ENCODE data around the gene WASHC3. TPM values are rescaled to one million over a fixed set of nuclear protein-coding genes. Genes with fewer than 3 reads are reported as not detected.

WASHC3 gene
- polyA plus RNA-seq, 3 donors = 26.0 to 75.8 (median 66.2) TPM

DNA sequence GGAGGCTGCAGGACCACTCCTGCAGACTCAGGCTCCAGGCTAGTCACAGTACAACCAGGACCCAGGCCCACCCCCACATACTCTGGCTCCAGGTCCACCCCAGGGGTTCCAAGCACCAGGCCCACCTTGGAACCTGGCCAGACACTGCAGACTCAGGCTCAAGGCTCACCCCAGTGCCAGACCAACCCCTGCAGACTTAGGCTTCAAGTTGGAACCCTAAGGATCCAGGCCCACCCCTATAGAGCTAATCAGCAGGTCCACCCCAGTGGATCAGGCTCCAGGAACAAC, 8.8 kb downstream of the WASHC3 start:
- Histone ChIP-seq H3K9ac (ENCODE audit: insufficient read depth, low read length, poor library complexity, severe bottlenecking) (no peak overlapping the region), H2AFZ (ENCODE audit: insufficient read depth, low read depth, low read length, poor library complexity, severe bottlenecking) (no peak overlapping the region), H3K79me2 (ENCODE audit: insufficient read depth, low read length) (no peaks in the 10 kb centered on the region), H3K9me3 (replicated peaks in 1 of 2; ENCODE audit: control insufficient read depth in 1 of 2, insufficient read depth in 1 of 2, low read length in 2 of 2) (no peaks in the 10 kb centered on the region), H3K4me2 (replicated peaks; ENCODE audit: extremely low read depth, low read length, poor library complexity, severe bottlenecking) (no peak overlapping the region), H3K27ac (ENCODE audit: low read depth in 1 of 2, low read length in 2 of 2) (no peak overlapping the region), H3K36me3 (replicated peaks in 1 of 2; ENCODE audit: control insufficient read depth in 1 of 2, insufficient read depth in 2 of 2, low read length in 2 of 2) (peaks cover 52 to 99% of the 10 kb centered on the region in 2 donors), H3K4me3 (replicated peaks in 1 of 3; ENCODE audit: low read depth in 2 of 3, low read length in 3 of 3) (no peak overlapping the region), H4K20me1 (ENCODE audit: insufficient read depth, low read length) (peaks cover 13% of the 10 kb centered on the region), H3K4me1 (ENCODE audit: control insufficient read depth in 1 of 2, insufficient read depth in 2 of 2, low read length in 2 of 2) (peaks cover 0 to 9% of the 10 kb centered on the region in 2 donors), H3K27me3 (ENCODE audit: control insufficient read depth in 2 of 2, insufficient read depth in 2 of 2, low read length in 2 of 2) (no peaks in the 10 kb centered on the region)
- TF ChIP-seq, protein P1, sequence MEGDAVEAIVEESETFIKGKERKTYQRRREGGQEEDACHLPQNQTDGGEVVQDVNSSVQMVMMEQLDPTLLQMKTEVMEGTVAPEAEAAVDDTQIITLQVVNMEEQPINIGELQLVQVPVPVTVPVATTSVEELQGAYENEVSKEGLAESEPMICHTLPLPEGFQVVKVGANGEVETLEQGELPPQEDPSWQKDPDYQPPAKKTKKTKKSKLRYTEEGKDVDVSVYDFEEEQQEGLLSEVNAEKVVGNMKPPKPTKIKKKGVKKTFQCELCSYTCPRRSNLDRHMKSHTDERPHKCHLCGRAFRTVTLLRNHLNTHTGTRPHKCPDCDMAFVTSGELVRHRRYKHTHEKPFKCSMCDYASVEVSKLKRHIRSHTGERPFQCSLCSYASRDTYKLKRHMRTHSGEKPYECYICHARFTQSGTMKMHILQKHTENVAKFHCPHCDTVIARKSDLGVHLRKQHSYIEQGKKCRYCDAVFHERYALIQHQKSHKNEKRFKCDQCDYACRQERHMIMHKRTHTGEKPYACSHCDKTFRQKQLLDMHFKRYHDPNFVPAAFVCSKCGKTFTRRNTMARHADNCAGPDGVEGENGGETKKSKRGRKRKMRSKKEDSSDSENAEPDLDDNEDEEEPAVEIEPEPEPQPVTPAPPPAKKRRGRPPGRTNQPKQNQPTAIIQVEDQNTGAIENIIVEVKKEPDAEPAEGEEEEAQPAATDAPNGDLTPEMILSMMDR (IDR thresholded peaks at IDR 0.05) = no peak
- Mint-ChIP-seq H3K9me3 (no peaks in the 10 kb centered on the region), H3K4me1 (peaks cover 15% of the 10 kb centered on the region), H3K27me3 (ENCODE audit: low read depth in 3 of 3) (no peaks in the 10 kb centered on the region), H3K4me3 (no peak overlapping the region), H3K27ac (peak overlapping the region in 1 of 7 donors; percentile 18), H3K36me3 (peaks cover 71 to 77% of the 10 kb centered on the region in 2 donors)
- DNase-seq = no peak
- intact Hi-C loops (cut with micrococcal nuclease) = no loop called here

DNA sequence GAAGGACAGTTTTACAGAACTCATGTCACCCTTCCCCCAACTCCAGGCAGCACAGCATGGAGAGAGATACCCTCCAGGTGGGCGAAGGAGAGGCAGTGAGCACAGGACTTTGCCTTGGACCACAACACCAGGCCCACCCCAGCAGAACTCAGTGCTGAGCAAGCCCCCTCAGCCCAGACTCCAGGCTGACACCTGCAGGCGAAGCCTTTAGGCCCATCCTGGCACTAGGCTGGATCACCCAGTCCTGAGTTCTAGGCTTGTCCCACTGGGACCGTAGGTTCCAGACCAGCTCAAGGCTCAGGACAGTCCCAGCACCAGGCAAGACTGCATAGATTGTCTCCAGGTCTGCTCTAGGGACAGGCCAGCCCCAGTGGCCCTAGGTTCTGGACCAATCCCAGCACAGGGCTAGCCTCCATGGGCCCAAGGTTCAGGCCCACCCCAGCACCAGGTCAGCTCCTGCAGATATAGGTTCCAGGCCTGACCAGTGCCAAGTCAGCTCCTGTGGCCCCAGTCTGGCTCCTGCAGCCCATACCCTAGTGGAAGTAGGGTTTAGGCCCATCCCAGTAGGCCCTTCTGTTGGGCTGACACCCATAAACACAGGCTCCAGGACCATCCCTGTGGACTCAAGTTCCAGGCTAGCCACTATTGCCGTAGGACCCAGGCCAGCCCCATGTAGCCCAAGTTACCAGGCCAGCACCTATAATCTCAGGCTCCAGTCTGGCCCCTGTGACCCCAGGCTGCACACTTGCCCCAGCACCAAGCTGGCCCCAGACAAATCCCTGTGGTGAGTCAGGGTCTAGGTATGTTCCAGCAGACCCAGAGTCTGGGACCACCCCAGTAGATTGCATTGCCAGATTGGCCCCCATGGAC, 9.4 kb downstream of the WASHC3 start:
- H3K4me3 ChIP-seq (replicated peaks in 1 of 3; ENCODE audit: low read depth in 2 of 3, low read length in 3 of 3) = no peak overlapping the region
- H3K4me2 ChIP-seq (replicated peaks; ENCODE audit: extremely low read depth, low read length, poor library complexity, severe bottlenecking) = no peak overlapping the region
- no peak overlapping the region for H3K9ac ChIP-seq (ENCODE audit: insufficient read depth, low read length, poor library complexity, severe bottlenecking)
- no peak overlapping the region for H3K4me3 Mint-ChIP-seq
- H2AFZ ChIP-seq (ENCODE audit: insufficient read depth, low read depth, low read length, poor library complexity, severe bottlenecking) = no peak overlapping the region
- no peaks in the 10 kb centered on the region for H3K27me3 Mint-ChIP-seq (ENCODE audit: low read depth in 3 of 3)
- 100% methylated on average over 4 of the region's 4 CpGs for WGBS (ENCODE audit: insufficient coverage)
- peak overlapping the region in 3 of 7 donors; percentile 18 to 42 (median 35) for H3K27ac Mint-ChIP-seq
- intact Hi-C loops (cut with micrococcal nuclease) = no loop called here
- peak overlapping the region in 1 of 2 donors; percentile 29 for H3K27ac ChIP-seq (ENCODE audit: low read depth in 1 of 2, low read length in 2 of 2)
- peaks cover 14% of the 10 kb centered on the region for H3K4me1 Mint-ChIP-seq
- peaks cover 68 to 75% of the 10 kb centered on the region in 2 donors for H3K36me3 Mint-ChIP-seq
- H3K79me2 ChIP-seq (ENCODE audit: insufficient read depth, low read length) = no peaks in the 10 kb centered on the region
- H3K9me3 ChIP-seq (replicated peaks in 1 of 2; ENCODE audit: control insufficient read depth in 1 of 2, insufficient read depth in 1 of 2, low read length in 2 of 2) = no peaks in the 10 kb centered on the region
- no peak for DNase-seq
- peaks cover 13% of the 10 kb centered on the region for H4K20me1 ChIP-seq (ENCODE audit: insufficient read depth, low read length)
- no peaks in the 10 kb centered on the region for H3K9me3 Mint-ChIP-seq
- peaks cover 56 to 98% of the 10 kb centered on the region in 2 donors for H3K36me3 ChIP-seq (replicated peaks in 1 of 2; ENCODE audit: control insufficient read depth in 1 of 2, insufficient read depth in 2 of 2, low read length in 2 of 2)
- peaks cover 0 to 9% of the 10 kb centered on the region in 2 donors for H3K4me1 ChIP-seq (ENCODE audit: control insufficient read depth in 1 of 2, insufficient read depth in 2 of 2, low read length in 2 of 2)
- H3K27me3 ChIP-seq (ENCODE audit: control insufficient read depth in 2 of 2, insufficient read depth in 2 of 2, low read length in 2 of 2) = no peaks in the 10 kb centered on the region
- TF ChIP-seq, protein P1 (IDR thresholded peaks at IDR 0.05) = no peak
